GM12865 (cell line): Measurements from ENCODE around the gene SLC22A31.
"Not testable (repeated sequence)": the region's sequence is repeated elsewhere in the genome, so short reads cannot be mapped to it uniquely, and the experiment has no call there.

Experiments
- DNase-seq: peaks from one replicate; pipeline ENCODE4 v3.0.0; 2010; ENCODE audit warnings: low read depth
- H3K4me3 ChIP-seq: 2 replicates; pipeline ENCODE4 v1.5.1; 2011; ENCODE audit warnings: mild to moderate bottlenecking, low read depth, low read length, control low read depth
- CTCF ChIP-seq: IDR thresholded peaks from 2 replicates; pipeline ENCODE4 v1.5.1; 2011; ENCODE audit warnings: low read length, control low read depth, low read depth, inconsistent platforms; ENCODE audit not compliant: insufficient read depth; ENCODE audit errors: missing control alignments

SLC22A31 gene

GRCh38 chr16:89166696-89167424 is 33.5 kb downstream of the SLC22A31 start:
- DNase-seq, result no peak
- no peak for TF ChIP-seq CTCF
- H3K4me3 ChIP-seq, result no peak overlapping the region

GRCh38 chr16:89165681-89165979 is 34.7 kb downstream of the SLC22A31 start:
- DNase-seq, H3K4me3 ChIP-seq: not testable (repeated sequence)

DNA sequence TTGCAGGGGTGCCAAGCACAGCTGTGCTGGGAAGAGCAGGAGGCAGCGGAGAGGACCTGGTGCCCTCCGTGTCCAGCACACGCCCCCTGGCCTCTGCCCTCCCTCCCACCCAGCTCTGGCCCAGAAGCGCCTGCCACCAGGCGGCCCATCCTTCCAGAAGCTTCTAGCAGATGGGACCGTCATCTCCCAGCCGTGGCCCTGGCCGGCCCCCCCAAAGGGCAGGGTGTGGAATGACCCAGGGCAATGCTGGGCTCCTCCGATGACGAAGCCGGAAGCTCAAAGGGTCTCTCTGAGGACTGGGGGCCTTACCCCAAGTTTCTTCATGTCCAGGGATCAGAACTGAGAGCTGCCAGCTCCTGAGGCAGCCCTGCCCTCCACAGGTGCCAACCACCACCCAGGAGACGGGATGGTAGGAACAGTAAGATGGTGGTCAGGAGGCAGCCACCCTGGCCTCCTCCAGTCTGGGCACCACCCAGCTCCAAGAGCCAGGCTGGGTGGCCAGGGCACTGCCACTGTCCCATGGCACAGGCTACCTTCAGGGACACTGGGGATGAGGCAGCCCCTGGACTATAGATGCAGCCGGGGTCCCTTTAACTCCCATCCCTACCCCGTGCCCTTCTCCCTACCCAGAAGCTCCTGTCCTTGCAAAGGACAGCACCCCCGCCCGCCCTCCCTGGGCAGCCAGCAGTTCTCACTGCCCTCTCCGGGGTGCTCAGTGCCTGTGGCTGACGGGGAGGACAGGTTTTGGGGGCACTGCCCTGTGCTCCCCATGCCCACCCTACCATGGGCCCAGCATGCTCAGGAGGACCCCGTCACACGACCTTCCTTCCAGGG is 35.3 kb downstream of the SLC22A31 start:
- DNase-seq, result no peak
- H3K4me3 ChIP-seq, result no peak overlapping the region
- TF ChIP-seq CTCF, result no peak

DNA sequence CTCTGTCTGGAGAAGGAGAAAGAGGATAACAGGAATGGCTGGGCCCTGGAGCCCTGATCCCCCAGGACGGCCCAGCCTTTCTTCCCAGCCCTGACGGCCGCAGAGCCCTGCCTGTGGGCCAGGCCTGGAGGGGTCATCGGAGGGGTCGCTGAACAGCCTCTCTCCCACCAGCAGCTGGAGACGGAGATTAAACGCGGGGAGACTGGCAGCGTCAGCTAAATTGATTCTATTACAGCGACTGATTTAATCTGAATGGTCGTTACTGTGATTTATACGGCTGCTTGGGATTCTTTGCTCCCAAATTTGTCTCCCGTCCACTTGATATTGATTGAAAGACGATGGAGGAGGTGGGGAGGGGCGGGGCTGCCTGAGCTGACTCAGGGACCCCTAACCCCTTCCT is 35.9 kb downstream of the SLC22A31 start:
- no peak for DNase-seq
- no peak for TF ChIP-seq CTCF
- H3K4me3 ChIP-seq, result no peak overlapping the region

- DNase-seq, result no peak
- no peak overlapping the region for H3K4me3 ChIP-seq
- no peak for TF ChIP-seq CTCF
Observed at GRCh38 chr16:89163297-89163696, 37.0 kb downstream of the SLC22A31 start.

DNA sequence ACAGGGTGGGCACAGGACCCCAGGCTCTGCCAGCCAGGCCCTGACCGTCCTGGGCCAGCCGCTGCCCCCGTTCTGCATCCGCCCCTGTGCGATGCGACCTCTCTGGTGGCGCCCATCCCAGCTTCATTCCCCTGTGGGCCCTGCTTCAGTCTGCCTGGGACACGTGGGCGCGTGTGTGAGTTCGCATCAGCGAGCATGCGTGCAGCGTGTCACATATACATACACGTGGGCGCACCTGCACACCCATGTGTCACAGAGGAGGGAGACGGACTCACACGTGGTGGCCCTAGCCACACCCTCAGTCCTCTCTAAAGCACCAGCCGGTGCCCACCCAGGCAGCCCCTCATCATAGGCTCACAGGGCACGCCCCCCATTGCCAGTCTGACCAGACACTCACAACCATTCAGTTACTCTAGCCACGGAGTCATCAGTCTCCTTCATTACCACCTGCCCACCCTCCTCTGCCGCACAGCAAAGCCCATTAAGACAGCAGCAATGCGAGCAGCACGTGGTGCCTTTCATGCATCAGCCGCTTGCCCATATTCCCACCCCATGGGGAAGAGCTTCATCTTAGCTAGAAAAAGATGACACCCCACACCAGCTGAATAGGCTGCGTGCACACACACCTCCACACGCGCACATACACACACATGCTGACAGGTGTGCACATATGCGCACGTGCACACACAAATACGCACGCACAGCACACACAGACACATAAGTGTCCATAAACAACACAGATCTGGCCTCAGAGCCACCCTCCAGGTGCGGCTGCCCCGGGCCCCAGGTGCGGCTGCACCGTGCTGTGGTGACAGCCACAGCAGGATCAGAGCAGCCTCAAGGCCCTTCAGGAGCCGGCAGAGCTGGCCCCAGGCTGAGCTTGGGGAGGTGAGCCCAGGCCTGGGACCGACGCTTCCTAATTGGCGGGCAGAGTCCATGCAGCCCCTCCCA is 38.3 kb downstream of the SLC22A31 start:
- no peak overlapping the region for H3K4me3 ChIP-seq
- no peak for TF ChIP-seq CTCF
- no peak for DNase-seq
